Neural progenitor cell (in vitro differentiated cells): ENCODE measurements around the gene KRT80. TPM values are rescaled to one million over a fixed set of nuclear protein-coding genes. Genes with fewer than 3 reads are reported as not detected.

Experiments used
- DNase-seq: peaks from one replicate; pipeline ENCODE4 v3.0.0-alpha.2; 2016; ENCODE audit warnings: low spot score
- H2AFZ ChIP-seq: fragments of 200-600 bp; sonication (generic); replicated peaks from 2 replicates; pipeline ENCODE4 v1.6.1; 2016; ENCODE audit warnings: antibody characterized with exemption
- H3F3A ChIP-seq: fragments of 200-600 bp; sonication (generic); 2 replicates; pipeline ENCODE4 v1.6.1; 2016; ENCODE audit warnings: antibody characterized with exemption, low read depth
- H3K27ac ChIP-seq: fragments of 200-600 bp; sonication (generic); 2 replicates; pipeline ENCODE4 v1.5.1; 2016; ENCODE audit warnings: mild to moderate bottlenecking
- H3K27me3 ChIP-seq: fragments of 200-600 bp; sonication (generic); 2 replicates; pipeline ENCODE4 v1.6.1; 2016; ENCODE audit warnings: mild to moderate bottlenecking, moderate library complexity
- H3K36me3 ChIP-seq: fragments of 200-600 bp; sonication (generic); 2 replicates; pipeline ENCODE4 v1.5.1; 2016
- H3K4me1 ChIP-seq: fragments of 200-600 bp; sonication (generic); 2 replicates; pipeline ENCODE4 v1.6.1; 2016; ENCODE audit warnings: mixed run types
- H3K4me2 ChIP-seq: fragments of 200-600 bp; sonication (generic); 2 replicates; pipeline ENCODE4 v1.6.1; 2016
- H3K4me3 ChIP-seq: fragments of 200-600 bp; sonication (generic); 2 replicates; pipeline ENCODE4 v1.5.1; 2016
- H3K79me2 ChIP-seq: fragments of 200-600 bp; sonication (generic); 2 replicates; pipeline ENCODE4 v1.6.1; 2016; ENCODE audit warnings: low read depth
- H3K9ac ChIP-seq: fragments of 200-600 bp; sonication (generic); 2 replicates; pipeline ENCODE4 v1.6.1; 2016
- H3K9me3 ChIP-seq: fragments of 200-600 bp; sonication (generic); 2 replicates; pipeline ENCODE4 v1.5.1; 2016; ENCODE audit warnings: low read depth
- H4K20me1 ChIP-seq: fragments of 200-600 bp; sonication (generic); 2 replicates; pipeline ENCODE4 v1.6.1; 2016; ENCODE audit warnings: low read depth
- H3K27ac Mint-ChIP-seq: 3 replicates; pipeline ENCODE4 v1.8.0; 2021; ENCODE audit warnings: mixed read lengths
- H3K27me3 Mint-ChIP-seq: 2 replicates; pipeline ENCODE4 v1.8.0; 2022; ENCODE audit warnings: low read depth, mild to moderate bottlenecking, inconsistent platforms, moderate library complexity, mixed read lengths; ENCODE audit not compliant: insufficient read depth
- H3K36me3 Mint-ChIP-seq: 3 replicates; pipeline ENCODE4 v1.8.0; 2021; ENCODE audit warnings: mixed read lengths
- H3K4me1 Mint-ChIP-seq: 3 replicates; pipeline ENCODE4 v1.8.0; 2021; ENCODE audit warnings: mixed read lengths
- H3K4me3 Mint-ChIP-seq: 3 replicates; pipeline ENCODE4 v1.8.0; 2021; ENCODE audit warnings: mild to moderate bottlenecking, moderate library complexity, mixed read lengths
- H3K9me3 Mint-ChIP-seq: 3 replicates; pipeline ENCODE4 v1.8.0; 2020; ENCODE audit warnings: mixed read lengths
- CTCF ChIP-seq: fragments of 200-600 bp; sonication (generic); IDR thresholded peaks from 2 replicates; pipeline ENCODE4 v1.5.1; 2017; ENCODE audit warnings: antibody characterized with exemption, mild to moderate bottlenecking
- EZH2 ChIP-seq: fragments of 200-600 bp; sonication (generic); IDR thresholded peaks from 2 replicates; pipeline ENCODE4 v1.6.1; 2017; ENCODE audit warnings: antibody characterized with exemption, mild to moderate bottlenecking, moderate library complexity
- EZH2phosphoT487 ChIP-seq: fragments of 200-600 bp; sonication (generic); IDR thresholded peaks from 2 replicates; pipeline ENCODE4 v1.6.1; 2017; ENCODE audit warnings: antibody characterized with exemption
- total RNA-seq: library from RNA; depleted of rRNA; stranded (reverse); fragments of >200 nt; gene quantifications from 2 replicates; pipeline ENCODE4 v1.2.3, GENCODE V29; 2015; ENCODE audit warnings: low replicate concordance

Gene KRT80
- total RNA-seq, 1 donor from 2014 or later, result not detected

DNA sequence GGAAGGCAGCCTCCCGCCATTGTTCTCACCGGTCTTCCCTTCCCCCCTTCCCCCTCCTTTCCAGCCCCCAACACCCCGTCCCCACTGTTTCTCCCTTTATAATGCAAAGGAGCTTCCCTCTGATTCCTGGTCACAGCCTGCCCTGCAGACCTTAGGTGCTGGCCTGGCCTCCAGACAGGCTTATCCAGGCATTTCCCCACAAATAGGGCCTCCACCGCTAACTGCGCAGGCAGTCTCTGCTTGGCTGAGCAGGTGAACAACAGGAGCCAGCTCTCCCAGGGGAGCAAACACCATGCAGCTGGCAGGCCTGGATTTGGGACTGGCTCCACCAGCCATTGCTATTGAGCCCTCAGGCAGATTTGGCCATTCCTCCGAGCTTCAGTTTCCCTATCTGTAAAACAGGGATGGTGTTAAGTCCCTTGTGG is 66.3 kb downstream of the KRT80 start:
- peak overlapping the region; percentile 65 for H3K4me2 ChIP-seq
- peaks cover 32% of the 10 kb centered on the region for H3K4me1 ChIP-seq
- no peaks in the 10 kb centered on the region for H3K9me3 ChIP-seq

DNA sequence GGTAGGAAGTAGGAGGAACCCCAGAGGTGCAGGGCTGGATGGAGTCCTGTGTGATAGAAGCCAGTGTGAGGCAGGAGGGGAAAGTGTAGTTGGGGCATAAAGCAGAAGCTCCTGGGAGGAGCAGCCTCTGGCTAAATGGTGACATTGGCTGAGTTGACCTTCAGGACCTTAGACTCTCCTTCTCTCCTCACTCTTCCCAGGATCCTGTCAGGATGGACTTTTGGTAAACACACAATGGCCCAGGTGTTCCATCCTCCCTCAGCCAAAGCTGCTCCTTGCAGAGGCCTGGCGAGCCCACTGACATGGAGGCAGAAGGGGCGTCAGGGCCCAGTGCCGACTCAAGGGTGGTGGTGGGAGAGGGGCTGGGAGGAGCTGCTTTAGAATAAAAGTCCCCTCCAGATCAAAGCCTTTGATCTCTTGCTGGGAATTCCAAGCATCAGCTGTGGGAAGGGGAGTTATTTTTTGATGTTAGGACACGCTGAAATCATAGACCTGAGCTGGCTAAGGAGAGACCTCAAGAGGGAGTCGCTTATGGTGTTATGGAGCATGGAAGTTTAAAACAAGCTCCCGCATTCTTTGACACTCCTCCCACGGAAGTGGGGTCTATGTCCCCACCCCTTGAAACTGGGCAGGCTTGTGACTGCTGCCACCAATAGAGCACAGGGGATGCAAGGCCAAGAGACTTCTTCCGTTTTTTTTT is 68.2 kb downstream of the KRT80 start:
- Histone ChIP-seq H2AFZ (no peak overlapping the region), H4K20me1 (no peaks in the 10 kb centered on the region), H3K4me2 (no peak overlapping the region), H3K36me3 (no peaks in the 10 kb centered on the region), H3K27me3 (no peaks in the 10 kb centered on the region), H3K9ac (no peak overlapping the region), H3K4me3 (no peak overlapping the region), H3K27ac (no peak overlapping the region), H3K4me1 (peaks cover 34% of the 10 kb centered on the region), H3K79me2 (no peaks in the 10 kb centered on the region), H3F3A (peaks cover 17% of the 10 kb centered on the region), H3K9me3 (no peaks in the 10 kb centered on the region)
- TF ChIP-seq EZH2phosphoT487 (no peak), CTCF (no peak), EZH2 (no peak)
- H3K27ac Mint-ChIP-seq, result no peak overlapping the region
- H3K4me3 Mint-ChIP-seq, result no peak overlapping the region
- no peaks in the 10 kb centered on the region for H3K9me3 Mint-ChIP-seq
- no peak for DNase-seq
- peaks cover 12% of the 10 kb centered on the region for H3K27me3 Mint-ChIP-seq
- H3K4me1 Mint-ChIP-seq, result peaks cover 48% of the 10 kb centered on the region
- no peaks in the 10 kb centered on the region for H3K36me3 Mint-ChIP-seq

More for the DNA sequence above, 66.3 kb downstream of the KRT80 start:
- Mint-ChIP-seq H3K27me3 (peaks cover 8% of the 10 kb centered on the region), H3K9me3 (no peaks in the 10 kb centered on the region), H3K27ac (peak overlapping the region; percentile 85), H3K4me3 (no peak overlapping the region), H3K36me3 (no peaks in the 10 kb centered on the region), H3K4me1 (peaks cover 47% of the 10 kb centered on the region)
- Histone ChIP-seq H3K9ac (no peak overlapping the region), H3F3A (peaks cover 17% of the 10 kb centered on the region), H3K27me3 (no peaks in the 10 kb centered on the region), H3K4me3 (no peak overlapping the region), H3K79me2 (no peaks in the 10 kb centered on the region), H2AFZ (peak overlapping the region; percentile 36), H3K36me3 (no peaks in the 10 kb centered on the region), H4K20me1 (no peaks in the 10 kb centered on the region), H3K27ac (no peak overlapping the region)
- TF ChIP-seq CTCF (no peak), EZH2 (no peak), EZH2phosphoT487 (no peak)
- DNase-seq, result peak; percentile 56

DNA sequence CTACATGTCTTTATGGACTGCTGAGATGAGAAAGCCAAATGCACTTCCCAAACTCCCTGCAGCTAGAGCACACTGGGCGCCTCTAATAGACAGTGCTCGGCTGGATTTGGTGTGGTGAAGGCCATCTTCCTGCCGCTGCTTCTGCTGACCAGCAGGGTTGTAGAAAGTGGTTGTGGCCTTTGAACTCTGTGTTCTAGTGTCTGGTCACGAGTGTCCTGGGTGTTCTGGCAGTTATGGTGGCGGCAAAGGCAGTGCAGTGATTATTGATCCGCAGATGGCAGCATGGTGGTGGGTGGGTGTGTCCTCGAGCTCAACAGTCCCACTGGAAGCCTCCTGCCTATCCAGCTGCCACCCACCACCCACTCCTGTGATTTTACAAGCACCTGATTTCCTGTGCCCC is 68.9 kb downstream of the KRT80 start:
- H3K27me3 ChIP-seq, result no peaks in the 10 kb centered on the region
- H3K9ac ChIP-seq, result no peak overlapping the region
- no peak for TF ChIP-seq CTCF
- no peak for TF ChIP-seq EZH2
- TF ChIP-seq EZH2phosphoT487, result no peak
- H3K27me3 Mint-ChIP-seq, result peaks cover 12% of the 10 kb centered on the region
- H2AFZ ChIP-seq, result no peak overlapping the region
- H3F3A ChIP-seq, result peaks cover 17% of the 10 kb centered on the region
- no peak overlapping the region for H3K27ac Mint-ChIP-seq
- H3K4me3 ChIP-seq, result no peak overlapping the region
- peaks cover 34% of the 10 kb centered on the region for H3K4me1 ChIP-seq
- H3K4me1 Mint-ChIP-seq, result peaks cover 48% of the 10 kb centered on the region
- no peaks in the 10 kb centered on the region for H3K9me3 ChIP-seq
- H3K9me3 Mint-ChIP-seq, result no peaks in the 10 kb centered on the region
- peak overlapping the region; percentile 59 for H3K4me3 Mint-ChIP-seq
- no peaks in the 10 kb centered on the region for H4K20me1 ChIP-seq
- no peaks in the 10 kb centered on the region for H3K36me3 Mint-ChIP-seq
- no peaks in the 10 kb centered on the region for H3K36me3 ChIP-seq
- H3K79me2 ChIP-seq, result no peaks in the 10 kb centered on the region
- no peak for DNase-seq
- no peak overlapping the region for H3K27ac ChIP-seq
- no peak overlapping the region for H3K4me2 ChIP-seq
